ENCODE measurements around the gene CABP1.
A peak's percentile ranks its signal among the peaks of the same experiment; 100 is the strongest.
"Not testable (repeated sequence)": the region's sequence is repeated elsewhere in the genome, so short reads cannot be mapped to it uniquely, and the experiment has no call there.

The CABP1 gene

DNA sequence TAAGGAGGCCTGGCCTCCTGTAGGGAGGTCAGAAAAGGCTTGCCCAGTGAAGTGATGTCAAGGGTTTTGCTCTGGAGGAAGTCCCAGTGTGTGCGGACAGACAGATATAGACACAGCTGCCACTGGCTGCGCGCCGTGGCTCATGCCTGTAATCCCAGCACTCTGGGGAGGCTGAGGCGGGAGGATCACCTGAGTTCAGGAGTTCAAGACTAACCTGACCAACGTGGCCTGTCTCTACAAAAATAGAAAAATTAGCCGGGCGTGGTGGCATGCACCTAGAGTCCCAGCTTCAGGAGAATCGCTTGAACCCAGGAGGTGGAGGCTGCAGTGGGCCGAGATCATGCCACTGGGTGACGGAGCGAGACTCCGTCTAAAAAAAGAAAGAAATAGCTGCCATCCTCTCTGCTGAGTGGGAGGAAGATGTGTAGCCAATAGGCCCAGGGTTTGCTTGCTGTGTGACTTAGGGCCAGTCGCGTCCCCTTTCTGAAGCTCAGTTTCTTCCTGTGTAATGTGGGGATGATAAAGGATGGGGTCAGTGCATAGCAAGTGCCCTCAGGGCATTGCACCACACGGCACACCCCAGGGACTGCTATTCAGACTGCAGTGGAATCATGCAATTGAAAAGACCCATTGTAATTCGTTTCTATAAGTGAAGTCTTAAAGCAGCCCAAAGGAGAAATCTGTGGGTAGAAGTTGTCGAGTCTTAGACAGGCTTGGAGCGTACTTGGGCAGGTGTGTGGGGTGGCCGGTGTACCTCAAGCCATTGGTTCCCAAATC, 27.9 kb downstream of the CABP1 start:
- DNase-seq = no peak

DNA sequence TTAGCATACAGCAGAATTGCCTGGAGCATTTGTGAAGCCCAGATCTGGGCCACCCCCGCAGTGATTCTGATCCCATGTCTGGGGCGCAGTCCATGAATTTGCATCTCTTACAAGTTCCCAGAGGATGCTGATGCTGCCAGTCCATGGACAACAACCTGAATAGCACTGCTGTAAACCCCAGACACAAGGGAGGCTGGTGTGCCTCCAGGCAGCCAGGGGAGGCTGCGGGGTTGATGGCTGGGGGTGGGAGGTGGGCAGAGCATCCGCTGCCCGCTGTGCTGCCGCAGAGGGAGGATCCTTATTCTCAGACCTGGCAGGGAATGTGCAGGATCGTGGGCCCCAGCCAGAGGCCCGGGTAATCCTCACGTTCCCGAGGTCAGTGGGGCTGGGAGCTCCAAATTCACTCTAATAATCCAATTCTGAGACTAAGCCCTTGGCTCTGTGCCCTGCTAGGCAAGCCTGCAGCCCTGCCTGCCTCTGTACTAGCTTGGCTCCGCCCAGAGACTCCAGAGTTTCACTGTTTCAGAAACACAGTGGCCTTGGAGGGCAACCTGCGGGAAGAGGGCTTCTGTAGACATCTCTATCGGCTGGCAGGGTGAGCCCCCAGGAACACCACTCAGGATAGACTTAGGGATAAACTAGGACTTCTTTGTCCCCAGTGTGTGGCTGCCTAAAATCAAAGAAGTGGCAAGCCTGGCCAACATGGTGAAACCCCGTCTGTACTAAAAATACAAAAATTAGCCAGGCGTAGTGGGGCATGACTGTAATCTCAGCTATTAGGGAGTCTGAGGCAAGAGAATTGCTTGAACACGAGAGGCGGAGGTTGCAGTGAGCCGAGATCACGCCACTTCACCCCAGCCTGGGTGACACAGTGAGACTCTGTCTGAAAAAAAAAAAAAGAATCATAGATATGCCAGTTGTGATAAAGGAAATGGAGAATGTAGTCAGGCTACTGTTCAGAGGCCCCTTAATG, 28.7 kb downstream of the CABP1 start:
- DNase-seq = no peak

DNA sequence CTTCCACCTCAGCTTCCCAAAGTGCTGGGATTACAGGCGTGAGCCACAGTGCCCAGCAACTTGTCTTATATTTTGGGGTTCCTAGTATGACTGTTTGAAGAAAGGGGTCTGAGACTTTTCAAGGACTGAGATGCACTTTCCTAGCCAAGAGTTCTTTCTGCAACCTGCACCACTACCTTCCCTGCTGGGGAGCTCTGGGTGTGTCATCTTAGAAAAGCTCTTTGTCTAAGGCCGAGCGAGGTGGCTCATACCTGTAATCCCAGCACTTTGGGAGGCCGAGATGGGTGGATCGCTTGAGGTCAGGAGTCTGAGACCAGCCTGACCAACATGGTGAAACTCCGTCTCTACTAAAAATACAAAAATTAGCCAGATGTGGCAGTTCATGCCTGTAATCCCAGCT, 29.8 kb downstream of the CABP1 start:
- not testable (repeated sequence) for DNase-seq

DNA sequence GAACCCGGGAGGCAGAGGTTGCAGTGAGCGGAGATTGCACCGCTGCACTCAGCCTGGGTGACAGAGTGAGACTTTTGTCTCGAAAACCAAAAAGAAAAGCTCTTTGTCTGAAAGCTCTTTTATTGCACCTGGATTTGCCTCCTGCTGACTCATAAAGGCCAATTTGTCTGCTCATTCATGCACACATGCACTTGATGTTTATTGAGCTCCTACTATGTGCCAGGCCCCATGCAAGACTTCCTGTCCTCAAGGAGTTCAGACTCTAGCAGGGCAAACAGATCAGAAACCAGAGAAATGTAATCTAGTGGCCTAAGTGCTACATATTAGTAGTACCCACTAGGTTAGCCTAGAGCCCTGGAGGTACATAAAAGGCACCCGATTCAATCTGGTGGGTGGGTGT, 30.2 kb downstream of the CABP1 start:
- DNase-seq = no peak

DNA sequence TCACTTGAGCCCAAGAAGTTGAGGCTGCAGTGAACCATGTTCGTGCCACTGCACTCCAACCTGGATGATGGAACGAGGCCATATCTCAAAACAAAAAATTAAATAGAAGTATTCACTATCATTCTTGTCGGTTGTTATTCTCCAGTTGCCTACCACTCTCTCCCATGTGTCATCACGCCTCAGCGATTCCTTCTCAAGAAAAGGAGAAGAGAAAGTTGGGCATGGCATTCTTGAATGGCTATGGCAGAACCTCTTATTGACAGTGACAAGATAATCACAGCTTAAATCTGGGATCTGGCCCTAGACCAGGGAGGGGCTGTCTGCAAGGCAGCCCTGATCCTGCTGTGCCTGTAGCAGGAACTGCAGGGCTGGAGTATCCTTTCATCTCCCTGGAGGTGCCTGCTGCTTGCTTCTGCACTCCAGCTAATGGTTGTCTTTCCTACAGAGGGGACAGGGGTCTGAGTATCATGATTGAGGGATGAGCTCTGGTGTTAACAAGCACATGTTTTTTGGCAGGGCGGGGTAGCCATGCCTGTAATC, 33.7 kb downstream of the CABP1 start:
- DNase-seq = no peak

DNA sequence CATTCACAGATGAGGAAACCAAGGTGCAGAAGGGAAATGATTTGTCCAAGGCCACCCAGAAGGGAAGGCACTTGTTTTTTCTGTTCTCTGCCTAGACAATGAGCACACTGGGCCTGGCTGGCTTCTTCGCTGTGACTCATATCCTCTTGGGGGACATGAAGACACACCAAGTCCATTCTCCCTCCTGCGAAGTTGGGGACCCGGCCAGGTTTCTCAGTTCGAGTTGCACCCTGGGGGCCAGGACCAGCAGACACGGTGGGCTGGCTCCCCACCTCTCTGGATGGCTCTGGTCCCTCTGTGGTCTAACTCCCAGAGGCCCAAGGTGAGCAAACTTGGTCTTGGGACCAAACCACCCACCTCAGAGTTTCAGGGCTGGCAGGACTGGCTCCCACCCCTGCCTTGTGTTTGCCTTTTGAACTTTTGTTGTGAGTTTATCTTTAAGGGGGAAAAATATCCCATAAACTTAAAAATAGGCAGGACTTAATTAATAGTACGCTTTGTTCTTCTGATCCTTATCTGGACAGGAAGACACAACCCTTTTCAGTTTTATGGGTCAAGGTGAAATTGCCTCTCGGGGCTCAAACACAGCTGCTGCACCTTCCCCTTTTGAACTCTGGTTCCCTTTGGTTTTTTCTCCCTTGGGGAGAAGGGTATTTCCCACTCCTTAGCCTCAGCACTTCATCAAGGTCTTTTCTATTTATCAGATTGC, 37.5 kb downstream of the CABP1 start:
- DNase-seq = no peak

DNA sequence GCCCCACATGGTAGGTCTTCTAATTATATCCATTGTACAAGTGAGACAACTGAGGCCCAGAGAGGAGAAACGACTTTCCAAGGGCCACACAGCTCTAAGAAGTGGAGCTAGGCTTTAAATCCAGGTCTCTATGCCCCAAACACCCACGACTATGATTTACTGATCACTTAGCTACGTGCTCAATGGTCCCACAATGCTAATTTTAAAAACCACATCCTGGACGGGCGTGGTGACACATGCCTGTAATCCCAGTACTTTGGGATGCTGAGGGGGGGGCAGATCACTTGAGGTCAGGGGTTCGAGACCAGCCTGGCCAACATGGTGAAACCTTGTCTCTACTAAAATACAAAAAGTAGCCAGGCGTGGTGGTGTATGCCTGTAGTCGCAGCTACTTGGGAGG, 38.1 kb downstream of the CABP1 start:
- DNase-seq = no peak

DNA sequence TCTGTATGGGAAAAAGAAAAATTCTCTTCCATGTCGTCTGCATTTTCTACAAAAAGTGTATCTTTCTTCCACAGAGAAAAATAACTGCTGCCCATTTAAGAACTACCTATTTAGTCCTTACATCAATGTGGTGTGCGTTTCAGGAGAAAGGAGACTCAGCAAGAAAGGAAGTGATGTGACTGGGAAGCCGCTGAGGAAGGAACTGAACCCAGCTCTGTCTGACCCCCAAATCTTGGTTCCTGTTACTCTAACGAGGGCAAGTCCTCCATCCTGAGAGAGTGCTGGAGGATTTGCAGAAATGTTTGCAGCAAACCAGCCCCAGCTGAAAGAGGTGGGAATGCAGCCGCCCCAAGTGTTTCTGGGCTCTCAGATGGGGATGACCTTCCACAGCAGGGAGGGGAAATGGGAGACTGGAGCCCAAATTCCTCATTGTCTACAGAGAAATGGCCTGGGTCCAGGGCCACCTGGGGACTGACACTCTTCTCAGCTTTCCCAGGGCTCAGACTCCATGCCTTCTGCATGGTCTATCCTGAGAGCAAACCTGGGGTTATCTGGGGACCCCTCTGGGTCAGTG, 39.8 kb downstream of the CABP1 start:
- no peak for DNase-seq

DNA sequence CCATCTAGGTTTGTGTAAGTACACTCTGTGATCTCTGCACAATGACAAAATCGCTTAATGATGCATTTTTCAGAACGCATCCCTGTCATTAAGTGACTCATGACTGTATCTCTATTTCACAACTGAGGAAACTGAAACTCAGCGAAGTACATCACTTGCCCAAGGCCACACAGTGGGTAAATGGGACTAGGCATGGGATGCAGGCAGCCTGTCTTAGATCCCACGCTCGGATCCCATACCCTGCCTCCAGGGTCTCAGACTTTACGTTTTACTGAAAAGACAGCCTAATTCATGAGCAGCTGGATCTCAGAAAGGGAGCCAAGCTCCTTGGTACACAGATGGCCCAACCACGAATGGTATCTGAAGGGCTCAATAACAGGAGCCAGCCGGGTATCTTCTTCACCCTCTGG, 44.1 kb downstream of the CABP1 start:
- no peak for DNase-seq

DNA sequence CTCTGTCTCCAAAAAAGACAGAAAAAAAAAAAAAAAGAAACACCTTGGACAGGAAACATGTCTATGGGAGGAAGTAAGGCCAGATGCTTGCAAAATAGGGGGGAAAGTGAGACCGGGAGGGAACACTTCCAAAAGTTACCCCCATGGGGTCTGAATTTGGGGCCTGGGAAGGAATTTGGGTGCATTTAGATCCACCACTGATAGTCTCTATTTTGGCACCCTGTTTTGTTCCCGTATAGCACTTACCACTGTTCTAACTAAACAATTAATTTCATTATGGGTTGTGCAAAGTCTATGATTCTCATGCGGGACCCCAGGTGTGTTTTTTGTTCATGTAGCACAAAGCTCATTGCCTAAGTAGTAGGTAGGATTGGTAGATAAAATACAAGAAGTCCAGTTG, 45.1 kb downstream of the CABP1 start:
- no peak for DNase-seq

DNA sequence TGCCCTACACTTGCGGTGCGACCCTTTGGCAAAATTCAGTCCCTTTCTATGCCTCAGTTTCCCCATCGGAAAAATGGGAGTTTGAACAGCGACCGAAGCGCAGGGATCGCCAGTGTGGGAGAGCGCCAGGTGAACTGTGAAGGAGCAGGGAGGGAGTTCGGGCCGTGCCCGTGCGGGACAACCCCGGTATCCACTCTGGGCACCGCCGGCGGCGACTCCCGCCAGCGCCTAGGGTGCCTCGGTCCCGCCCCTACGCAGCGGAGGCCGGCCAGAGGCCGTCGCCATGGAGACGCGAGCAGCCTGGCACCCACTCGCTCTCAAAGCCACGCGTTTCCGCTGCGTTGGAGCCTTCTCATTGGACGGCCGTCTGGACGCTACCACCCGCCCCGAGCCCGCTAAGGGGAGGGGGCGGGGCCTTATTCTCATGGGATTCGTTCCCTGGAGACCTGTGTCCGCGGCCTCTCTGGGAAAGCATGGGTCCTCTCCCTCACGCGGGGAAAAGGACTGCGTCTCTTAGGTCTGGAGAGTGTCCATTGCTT, 45.8 kb downstream of the CABP1 start:
- peak; percentile 89 to 94 (median 91) for DNase-seq

DNA sequence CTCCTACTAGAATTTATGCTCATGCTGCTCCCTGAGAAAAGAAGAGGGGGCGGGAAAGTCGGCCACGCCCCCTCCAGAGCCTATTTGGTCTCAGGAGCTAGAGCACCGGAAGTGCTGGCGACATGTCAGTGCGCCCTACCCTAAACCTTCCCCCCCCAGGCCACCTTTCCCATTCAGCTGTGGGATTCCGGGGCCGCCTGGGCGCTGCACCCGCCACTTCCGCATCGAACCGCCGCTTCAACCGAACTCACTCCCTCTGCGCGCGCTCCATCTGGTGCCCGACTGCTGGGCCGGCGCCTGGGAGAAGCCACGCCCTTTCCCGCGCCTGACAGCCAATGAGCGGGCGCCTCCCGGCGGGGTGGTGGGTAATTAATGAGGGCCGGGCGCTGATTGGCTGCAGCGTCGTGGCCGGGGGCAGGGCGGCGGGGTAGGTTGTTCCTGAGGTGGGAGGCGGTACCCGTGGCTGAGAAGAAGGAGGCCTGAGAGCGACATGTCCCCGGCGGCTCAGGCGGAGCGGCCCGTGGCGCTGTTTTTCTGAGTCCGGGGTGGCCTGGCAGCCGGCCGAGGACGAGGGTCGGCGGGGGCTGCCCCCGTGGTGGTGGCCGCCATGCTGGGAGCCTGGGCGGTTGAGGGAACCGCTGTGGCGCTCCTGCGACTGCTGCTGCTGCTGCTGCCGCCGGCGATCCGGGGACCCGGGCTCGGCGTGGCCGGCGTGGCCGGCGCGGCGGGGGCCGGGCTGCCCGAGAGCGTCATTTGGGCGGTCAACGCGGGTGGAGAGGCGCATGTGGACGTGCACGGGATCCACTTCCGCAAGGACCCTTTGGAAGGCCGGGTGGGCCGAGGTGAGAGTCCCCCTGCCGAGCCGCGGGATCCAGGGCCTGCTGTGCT, 46.5 kb downstream of the CABP1 start, which contains the start of gene MLEC:
Gene MLEC, plus strand, starts transcription at position 460 of the 888 bp plus-strand sequence. Its CDS starts 148 bp downstream, at position 608.
- peak; percentile 98 to 99 (median 98) for DNase-seq

DNA sequence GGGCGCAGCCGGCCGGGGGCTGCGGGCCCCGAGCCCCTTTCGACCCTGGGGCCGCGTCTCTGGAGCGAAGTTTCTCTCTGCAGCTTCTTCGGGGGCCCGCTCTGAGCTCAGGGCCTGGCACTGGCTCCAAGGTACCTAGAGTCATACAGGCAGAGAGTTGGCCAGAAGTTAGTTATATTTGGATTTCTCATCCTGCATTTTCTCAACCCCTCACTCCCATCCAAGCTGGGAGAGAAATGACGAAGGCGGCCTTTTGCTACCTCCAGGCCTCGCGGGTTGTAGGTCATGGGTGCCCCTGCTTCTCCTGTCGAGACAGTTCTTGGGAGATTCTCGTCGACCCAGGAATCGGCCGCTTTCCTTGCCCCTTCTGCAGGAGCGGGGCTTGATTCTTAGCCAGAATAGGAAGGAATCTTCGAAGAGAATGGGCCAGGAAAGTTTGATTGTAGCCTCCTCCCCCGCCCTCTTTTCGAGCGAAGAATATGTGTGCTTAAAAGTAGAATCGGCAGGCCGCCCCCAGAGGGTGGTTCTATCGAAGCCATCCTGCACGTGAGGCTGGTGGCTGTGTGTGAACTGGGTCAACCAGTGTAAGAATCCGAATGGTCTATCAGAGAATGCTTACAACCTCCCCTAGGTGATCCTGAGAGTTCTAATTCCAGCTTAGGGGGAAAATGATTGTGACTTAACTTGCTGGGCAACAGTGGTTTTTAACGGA, 47.3 kb downstream of the CABP1 start:
- peak in 2 of 4 experiments; percentile 7 to 15 for DNase-seq

DNA sequence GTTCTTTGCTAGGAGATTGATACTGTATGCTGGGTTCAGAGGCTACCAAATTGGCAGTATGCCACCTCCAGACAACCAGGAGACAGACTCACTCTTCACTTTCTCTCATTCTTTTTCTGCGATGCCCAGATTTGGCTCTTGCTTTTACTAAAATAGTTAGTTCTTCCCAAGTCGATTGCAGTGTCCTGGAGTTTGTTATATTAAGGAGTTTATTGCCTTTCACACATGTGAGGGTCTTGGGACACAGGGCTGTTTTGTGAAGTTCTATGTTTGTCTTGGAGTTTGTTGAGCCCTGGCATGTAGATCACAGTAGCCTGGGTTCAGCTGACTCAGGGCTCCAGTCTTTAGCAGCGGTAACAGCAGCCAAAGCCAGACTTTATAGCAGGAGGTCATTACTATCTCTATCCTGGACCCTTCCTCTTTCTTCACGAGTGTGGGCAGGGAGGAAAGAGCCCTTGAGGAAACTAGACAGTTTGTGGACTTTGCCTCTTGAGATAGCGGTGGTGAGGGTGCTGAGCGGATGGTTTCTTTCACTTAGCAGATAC, 48.2 kb downstream of the CABP1 start:
- DNase-seq = no peak

DNA sequence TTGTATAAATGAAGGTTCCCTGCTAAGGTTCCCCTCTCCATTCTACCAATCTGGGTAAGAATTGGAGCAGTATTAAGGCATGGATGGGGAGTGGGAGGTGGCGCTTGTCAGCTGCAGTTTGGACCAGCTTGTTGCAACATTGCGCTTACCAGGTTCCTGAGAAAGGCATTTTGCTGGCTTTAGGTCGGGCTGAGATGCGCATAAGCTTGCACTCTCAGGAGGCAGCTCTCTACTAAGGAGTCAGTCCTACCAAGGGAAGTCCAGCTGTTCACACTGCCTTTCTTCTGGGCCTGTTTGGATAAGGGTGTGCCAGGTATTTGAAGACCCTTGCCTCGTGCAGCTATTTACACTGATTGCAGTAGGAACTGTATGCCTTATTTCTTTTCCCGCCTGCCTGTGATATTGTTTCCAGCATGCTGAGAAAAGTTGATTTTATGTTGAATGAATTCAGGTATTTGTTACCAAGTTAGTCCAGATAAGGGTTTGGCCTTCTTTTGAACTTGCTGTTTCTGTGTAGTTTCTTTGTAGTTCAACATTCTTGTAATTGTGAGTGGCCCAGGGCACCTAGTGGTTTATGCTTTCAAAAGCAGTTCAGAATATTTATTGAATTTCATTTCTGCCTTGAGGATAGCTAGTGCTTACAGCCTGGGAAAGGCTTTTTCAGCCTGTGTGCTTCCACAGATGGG, 49.1 kb downstream of the CABP1 start:
- DNase-seq = no peak

DNA sequence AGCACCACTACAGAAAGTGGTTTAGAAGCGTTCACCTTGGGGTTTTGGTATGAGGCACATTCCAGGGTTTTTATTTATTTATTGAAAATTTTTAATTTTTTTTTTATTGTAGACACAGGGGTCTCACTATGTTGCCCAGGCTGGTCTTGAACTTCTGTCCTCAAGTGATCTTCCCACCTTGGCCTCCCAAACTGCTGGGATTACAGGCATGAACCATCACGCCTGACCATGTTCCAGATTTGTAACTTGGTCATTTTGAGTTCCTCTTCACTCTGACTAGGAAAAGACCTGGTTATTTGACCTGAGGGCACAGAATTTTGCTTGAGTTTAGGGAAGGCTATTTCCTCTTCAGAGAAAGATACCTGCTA, 49.6 kb downstream of the CABP1 start:
- no peak for DNase-seq

DNA sequence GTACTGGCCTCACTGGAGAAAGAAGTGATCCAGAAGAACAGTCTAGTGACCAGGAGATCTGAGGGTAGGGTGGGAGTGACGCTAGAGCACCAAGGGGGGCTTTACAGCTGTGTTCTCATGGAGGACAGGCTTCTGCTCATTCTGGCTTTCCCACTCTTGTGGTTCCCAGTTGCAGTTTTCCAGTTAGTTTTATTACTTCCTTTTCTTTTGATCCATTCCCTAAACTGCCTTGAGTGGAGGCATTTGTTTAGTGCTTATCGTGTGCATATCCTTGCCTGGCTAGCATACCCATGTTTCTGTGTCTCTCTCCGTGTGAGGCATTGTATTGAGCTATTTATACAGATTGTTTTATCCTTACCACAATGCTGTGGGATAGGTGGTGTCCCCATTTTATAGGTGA, 50.6 kb downstream of the CABP1 start:
- DNase-seq = no peak

DNA sequence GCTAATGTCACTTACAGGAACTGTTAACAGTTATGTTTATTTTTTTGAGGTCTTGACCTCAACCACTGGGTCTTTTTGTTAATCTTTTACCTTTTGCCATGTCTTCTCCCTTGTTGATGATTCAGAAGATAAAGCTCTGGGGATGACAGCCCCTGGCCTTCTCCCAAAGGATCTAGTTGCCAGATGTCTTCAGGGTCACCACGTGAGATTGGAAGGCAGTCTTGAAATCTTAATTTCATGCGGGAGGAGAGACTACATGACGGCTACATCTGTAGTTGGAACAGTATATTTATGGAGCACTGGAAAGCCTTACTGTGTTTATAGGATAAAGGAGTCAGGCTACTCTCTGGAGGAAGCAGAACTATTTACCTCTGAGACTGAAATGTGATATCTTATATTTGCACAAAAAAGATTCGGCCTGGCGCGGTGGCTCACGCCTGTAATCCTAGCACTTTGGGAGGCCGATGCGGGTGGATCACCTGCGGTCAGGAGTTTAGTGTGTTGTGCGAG, 52.2 kb downstream of the CABP1 start:
- DNase-seq = no peak

DNA sequence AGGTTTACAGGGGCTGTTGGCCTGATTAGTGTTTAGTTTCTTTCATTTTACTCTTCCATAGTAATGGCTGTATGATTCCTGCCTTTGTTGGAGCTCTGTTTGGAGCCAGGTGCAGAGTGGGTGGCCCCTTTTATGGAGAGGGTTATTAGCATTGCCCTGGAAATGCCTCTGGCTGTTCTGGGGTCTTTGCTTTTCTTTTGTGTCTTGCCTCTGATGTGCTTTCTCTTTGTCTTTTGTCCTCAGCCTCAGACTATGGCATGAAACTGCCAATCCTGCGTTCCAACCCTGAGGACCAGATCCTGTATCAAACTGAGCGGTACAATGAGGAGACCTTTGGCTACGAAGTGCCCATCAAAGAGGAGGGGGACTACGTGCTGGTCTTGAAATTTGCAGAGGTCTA, 53.4 kb downstream of the CABP1 start:
- no peak for DNase-seq

Measured in activated naive CD4-positive, alpha-beta T cell (primary cell).